Epithelial cell of esophagus (primary cell): ENCODE data around the gene NEK6.

Experiments
- DNase-seq: peaks from one replicate; pipeline ENCODE4 v3.0.0; 2010; ENCODE audit warnings: low read depth
- H3K4me3 ChIP-seq: 2 replicates; pipeline ENCODE4 v1.5.1; 2011; ENCODE audit warnings: mild to moderate bottlenecking, low read length, control low read depth
- CTCF ChIP-seq: IDR thresholded peaks from 2 replicates; pipeline ENCODE4 v1.5.1; 2011; ENCODE audit warnings: low read depth, mild to moderate bottlenecking, low read length, control low read depth, inconsistent platforms; ENCODE audit not compliant: insufficient read depth; ENCODE audit errors: missing control alignments

NEK6 gene

DNA sequence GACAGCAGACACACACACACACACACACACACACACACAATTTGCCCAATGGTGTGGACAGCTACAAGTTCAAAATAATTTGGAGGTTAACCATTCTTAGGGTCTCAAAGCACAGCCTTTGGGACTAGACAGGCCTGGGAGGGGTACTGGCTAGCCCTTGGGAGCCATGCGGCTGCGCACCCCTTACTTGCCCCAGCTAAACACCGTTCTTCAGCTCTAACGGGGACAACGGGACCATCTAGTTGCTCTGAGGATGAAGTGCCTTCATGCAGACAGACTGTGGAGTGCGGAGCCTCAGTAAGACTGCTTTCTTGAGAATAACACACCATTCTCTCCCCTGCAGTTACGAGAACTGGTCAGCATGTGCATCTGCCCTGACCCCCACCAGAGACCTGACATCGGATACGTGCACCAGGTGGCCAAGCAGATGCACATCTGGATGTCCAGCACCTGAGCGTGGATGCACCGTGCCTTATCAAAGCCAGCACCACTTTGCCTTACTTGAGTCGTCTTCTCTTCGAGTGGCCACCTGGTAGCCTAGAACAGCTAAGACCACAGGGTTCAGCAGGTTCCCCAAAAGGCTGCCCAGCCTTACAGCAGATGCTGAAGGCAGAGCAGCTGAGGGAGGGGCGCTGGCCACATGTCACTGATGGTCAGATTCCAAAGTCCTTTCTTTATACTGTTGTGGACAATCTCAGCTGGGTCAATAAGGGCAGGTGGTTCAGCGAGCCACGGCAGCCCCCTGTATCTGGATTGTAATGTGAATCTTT, 92.9 kb downstream of the NEK6 start:
- H3K4me3 ChIP-seq = no peak overlapping the region
- no peak for DNase-seq
- TF ChIP-seq CTCF = no peak

DNA sequence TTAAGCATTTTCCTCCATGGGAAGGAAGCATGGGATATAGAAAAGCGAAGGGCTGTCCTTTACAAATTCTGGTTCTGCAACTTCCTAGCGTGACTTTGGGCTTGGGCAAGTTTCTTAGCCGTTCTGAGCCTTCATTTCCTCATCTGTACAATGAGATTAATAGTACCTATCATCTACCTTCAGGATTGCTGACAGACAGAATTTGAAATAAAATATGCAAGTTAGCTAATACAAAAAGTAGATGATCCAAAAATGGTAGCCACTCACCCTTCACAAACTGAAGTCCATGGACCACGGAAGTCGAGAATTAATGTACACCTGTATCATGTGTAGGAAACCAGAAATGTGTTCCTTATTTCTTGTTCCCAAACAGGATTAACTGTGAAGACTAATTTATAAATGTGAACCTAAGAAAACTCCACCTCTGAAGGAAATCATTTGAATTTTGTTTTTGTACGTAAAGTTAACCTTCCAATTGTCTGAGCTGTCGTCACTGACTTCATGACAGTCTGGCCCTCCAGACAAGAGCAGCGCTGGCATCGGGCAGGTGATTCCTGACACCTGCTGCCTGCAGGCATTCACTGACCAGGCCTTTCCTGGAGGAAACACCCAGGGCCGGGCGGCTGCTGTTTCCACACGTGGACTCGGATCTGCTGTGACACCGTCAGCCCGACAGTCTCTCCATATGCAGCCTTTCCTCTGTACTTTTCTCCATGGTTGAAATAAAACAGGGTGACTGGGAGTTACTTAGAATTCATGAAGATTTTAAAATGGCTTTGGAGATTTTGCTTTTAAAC, 94.1 kb downstream of the NEK6 start:
- no peak for TF ChIP-seq CTCF
- no peak overlapping the region for H3K4me3 ChIP-seq
- no peak for DNase-seq

DNA sequence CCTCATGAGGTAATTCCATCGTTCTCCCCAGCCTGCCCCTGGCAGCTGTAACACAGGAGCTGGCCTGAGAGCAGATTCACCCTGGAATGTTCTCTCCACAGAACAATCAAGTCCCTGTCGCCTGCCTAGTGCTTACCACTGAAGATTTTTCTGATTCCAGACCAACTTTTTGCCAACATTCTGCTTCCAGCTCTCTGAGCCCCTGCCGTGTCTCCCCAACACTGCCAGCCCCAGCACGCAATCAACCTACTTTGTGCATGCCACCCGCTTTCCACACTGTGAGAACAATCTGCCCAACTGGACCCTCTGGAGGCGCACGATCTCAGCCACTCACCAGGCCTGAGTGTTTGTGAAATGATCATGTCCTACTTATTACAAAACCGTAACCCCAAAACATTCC, 94.9 kb downstream of the NEK6 start:
- no peak for DNase-seq
- TF ChIP-seq CTCF = no peak
- H3K4me3 ChIP-seq = no peak overlapping the region

DNA sequence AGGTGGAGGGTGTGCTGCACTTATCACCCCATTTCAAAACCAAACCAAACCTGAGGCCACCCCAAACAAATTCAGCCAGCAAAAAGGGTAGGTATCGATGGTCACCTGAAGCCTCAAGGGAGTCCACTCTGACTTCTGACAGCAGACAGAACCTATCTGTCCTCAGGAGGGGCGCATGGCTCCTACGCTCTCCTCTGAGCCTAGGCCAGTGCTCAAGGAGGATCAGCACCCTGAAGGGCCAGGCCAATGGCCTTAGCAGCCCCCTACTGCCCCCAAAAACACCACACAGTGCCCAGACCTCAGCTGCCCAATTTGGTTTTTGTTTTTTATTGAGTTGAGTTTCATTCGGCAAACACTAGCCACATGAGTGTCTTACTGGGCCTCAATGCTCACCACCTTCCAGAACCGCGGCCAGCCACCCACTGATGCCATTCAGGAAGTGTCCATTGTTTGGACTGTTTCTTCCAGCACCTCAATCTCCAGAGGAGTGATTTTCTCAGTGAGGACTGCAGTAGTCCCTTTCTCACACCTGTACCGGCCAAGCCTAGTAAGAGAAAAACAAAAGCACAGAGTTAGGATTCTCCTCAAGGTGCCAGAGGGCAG, 95.5 kb downstream of the NEK6 start:
- no peak for TF ChIP-seq CTCF
- no peak overlapping the region for H3K4me3 ChIP-seq
- no peak for DNase-seq

- H3K4me3 ChIP-seq = no peak overlapping the region
- DNase-seq = peak; percentile 21
- no peak for TF ChIP-seq CTCF
Observed at GRCh38 chr9:124353811-124354274, 96.1 kb downstream of the NEK6 start.

GRCh38 chr9:124354346-124355038, 96.7 kb downstream of the NEK6 start:
- H3K4me3 ChIP-seq = no peak overlapping the region
- TF ChIP-seq CTCF = no peak
- no peak for DNase-seq
